ENCODE results near the gene DSN1.

The DSN1 gene

DNA sequence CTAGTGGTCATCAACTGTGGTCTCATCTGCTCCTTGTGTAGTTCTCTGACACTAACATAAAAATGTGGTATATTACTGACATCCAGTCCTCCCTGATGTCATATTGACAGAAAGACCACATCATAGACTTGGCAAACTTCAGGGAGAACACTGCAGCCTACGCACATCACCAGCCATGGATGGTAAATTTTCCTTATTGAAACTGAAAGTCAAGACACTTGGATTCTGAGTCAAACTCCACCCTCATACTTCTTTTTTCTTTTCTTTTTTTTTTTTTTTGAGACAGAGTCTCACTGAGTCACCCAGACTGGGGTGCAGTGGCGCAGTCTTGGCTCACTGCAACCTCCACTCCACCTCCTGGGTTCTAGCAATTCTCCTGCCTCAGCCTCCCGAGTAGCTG lies 53.1 kb downstream of the DSN1 start:
- Histone ChIP-seq H3K4me3 (ENCODE audit: low read length) (no peak overlapping the region), H3K9me3 (ENCODE audit: control insufficient read depth, low read depth, low read length) (no peaks in the 10 kb centered on the region), H3K27me3 (ENCODE audit: control insufficient read depth, insufficient read depth, low read length) (no peaks in the 10 kb centered on the region), H3K27ac (ENCODE audit: low read length) (no peak overlapping the region), H3K4me1 (ENCODE audit: control insufficient read depth, low read depth, low read length) (no peaks in the 10 kb centered on the region), H3K36me3 (ENCODE audit: control insufficient read depth, low read depth, low read length) (no peaks in the 10 kb centered on the region), H3K9ac (ENCODE audit: low read length) (no peak overlapping the region)

DNA sequence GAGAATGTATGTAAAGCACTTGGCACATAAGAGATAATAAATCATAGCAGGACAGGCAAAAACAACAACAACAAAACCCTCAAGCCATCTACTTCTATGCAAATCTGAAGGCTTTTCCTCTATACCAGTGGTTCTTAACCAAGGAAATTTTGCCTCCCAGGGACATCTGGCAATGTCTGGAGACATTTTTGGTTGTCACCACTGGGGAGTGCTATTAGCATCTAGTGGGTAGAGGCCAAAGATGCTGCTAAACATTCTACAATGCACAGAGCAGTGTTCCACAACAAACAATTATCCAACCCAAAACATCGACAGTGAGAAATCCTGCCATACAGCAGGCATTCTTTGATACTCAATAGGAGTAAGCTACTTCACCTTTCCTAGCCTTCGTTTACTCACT lies 55.9 kb downstream of the DSN1 start:
- no peak overlapping the region for H3K27ac ChIP-seq (ENCODE audit: low read length)
- no peak overlapping the region for H3K9ac ChIP-seq (ENCODE audit: low read length)
- no peaks in the 10 kb centered on the region for H3K27me3 ChIP-seq (ENCODE audit: control insufficient read depth, insufficient read depth, low read length)

DNA sequence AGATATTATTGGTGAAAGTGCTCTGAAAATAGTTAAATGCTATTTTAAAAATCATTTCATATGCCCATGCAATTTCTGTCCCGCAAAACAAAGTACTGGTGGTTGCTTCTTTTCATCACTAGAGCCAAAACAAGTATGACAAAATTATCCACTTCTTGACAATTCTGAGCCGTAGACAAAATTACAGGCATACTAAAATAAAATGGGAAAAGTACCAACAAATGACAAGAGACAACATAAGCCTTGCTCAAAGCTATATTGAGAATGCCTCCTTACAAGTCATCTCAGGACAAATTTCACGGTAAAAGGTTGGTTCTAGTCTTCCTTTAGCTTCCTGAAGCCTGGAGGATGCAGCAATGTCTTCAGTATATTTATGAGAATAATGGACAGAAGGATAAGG lies 56.5 kb downstream of the DSN1 start:
- no peak overlapping the region for H3K27ac ChIP-seq (ENCODE audit: low read length)
- no peak overlapping the region for H3K4me3 ChIP-seq (ENCODE audit: low read length)
- H3K9me3 ChIP-seq (ENCODE audit: control insufficient read depth, low read depth, low read length), result no peaks in the 10 kb centered on the region
- no peak overlapping the region for H3K9ac ChIP-seq (ENCODE audit: low read length)
- no peaks in the 10 kb centered on the region for H3K4me1 ChIP-seq (ENCODE audit: control insufficient read depth, low read depth, low read length)
- no peaks in the 10 kb centered on the region for H3K27me3 ChIP-seq (ENCODE audit: control insufficient read depth, insufficient read depth, low read length)
- no peaks in the 10 kb centered on the region for H3K36me3 ChIP-seq (ENCODE audit: control insufficient read depth, low read depth, low read length)

More for the DNA sequence above, 55.9 kb downstream of the DSN1 start:
- no peak overlapping the region for H3K4me3 ChIP-seq (ENCODE audit: low read length)
- H3K4me1 ChIP-seq (ENCODE audit: control insufficient read depth, low read depth, low read length), result no peaks in the 10 kb centered on the region
- no peaks in the 10 kb centered on the region for H3K36me3 ChIP-seq (ENCODE audit: control insufficient read depth, low read depth, low read length)
- H3K9me3 ChIP-seq (ENCODE audit: control insufficient read depth, low read depth, low read length), result no peaks in the 10 kb centered on the region

DNA sequence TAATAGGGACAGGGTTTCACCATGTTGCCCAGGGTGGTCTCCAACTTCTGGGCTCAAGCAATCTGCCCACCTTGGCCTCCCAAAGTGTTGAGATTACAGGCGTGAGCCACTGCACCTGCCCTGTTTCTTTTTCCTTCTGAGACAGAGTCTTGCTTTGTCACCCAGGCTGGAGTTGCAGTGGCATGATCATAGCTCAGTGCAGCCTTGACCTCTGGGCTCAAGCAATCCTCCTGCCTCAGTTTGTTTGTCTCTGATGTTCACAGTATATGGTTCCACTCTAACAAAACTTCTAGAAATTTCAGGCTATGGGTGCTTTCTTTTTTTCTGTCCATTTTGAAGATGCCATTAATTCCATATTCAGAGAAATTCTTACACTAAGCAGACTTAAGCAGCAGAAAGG lies 60.8 kb downstream of the DSN1 start:
- Histone ChIP-seq H3K4me3 (ENCODE audit: low read length) (no peak overlapping the region), H3K27ac (ENCODE audit: low read length) (no peak overlapping the region), H3K9me3 (ENCODE audit: control insufficient read depth, low read depth, low read length) (no peaks in the 10 kb centered on the region), H3K36me3 (ENCODE audit: control insufficient read depth, low read depth, low read length) (no peaks in the 10 kb centered on the region), H3K4me1 (ENCODE audit: control insufficient read depth, low read depth, low read length) (no peaks in the 10 kb centered on the region), H3K9ac (ENCODE audit: low read length) (no peak overlapping the region), H3K27me3 (ENCODE audit: control insufficient read depth, insufficient read depth, low read length) (no peaks in the 10 kb centered on the region)

DNA sequence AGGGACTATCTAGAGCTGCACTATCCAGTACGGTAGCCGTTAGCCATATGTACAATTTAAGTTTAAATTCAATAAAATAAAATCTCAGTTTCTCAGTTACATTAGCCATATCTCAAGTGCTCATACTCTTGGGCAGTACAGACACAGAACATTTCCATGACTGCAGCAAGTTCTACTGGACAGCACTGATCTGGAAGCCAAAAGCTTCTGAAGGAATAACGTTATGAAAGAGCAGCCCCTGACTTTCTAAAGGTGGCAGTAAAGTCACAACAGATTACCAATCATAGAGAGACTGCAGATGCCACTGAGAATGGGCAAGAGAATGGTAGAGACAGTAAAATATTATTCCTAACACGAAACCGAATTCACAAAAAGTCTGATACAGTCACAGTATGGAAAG lies 64.4 kb downstream of the DSN1 start:
- no peak overlapping the region for H3K9ac ChIP-seq (ENCODE audit: low read length)
- no peak overlapping the region for H3K27ac ChIP-seq (ENCODE audit: low read length)
- no peaks in the 10 kb centered on the region for H3K9me3 ChIP-seq (ENCODE audit: control insufficient read depth, low read depth, low read length)
- H3K4me3 ChIP-seq (ENCODE audit: low read length), result no peak overlapping the region
- H3K4me1 ChIP-seq (ENCODE audit: control insufficient read depth, low read depth, low read length), result no peaks in the 10 kb centered on the region
- no peaks in the 10 kb centered on the region for H3K36me3 ChIP-seq (ENCODE audit: control insufficient read depth, low read depth, low read length)
- no peaks in the 10 kb centered on the region for H3K27me3 ChIP-seq (ENCODE audit: control insufficient read depth, insufficient read depth, low read length)

DNA sequence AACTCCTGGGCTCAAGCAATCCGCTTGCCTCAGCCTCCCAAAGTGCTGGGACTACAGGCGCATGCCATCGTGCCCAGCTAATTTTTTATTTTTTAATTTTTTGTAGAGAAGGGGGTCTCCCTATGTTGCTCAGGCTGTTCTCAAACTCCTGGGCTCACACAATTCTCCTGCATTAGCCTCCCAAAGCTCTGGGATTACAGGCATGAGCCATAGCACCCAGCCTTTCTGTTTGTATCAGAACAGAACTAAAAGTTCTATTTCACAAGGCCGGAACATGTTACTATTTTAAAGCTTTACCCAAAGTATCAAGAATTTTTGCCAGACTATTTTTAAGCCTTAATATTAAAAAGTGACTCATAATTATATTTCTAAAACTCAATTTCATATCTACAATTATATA lies 70.0 kb downstream of the DSN1 start:
- Histone ChIP-seq H3K36me3 (ENCODE audit: control insufficient read depth, low read depth, low read length) (no peaks in the 10 kb centered on the region), H3K27me3 (ENCODE audit: control insufficient read depth, insufficient read depth, low read length) (no peaks in the 10 kb centered on the region), H3K4me3 (ENCODE audit: low read length) (no peak overlapping the region), H3K9ac (ENCODE audit: low read length) (no peak overlapping the region), H3K4me1 (ENCODE audit: control insufficient read depth, low read depth, low read length) (peaks cover 6% of the 10 kb centered on the region), H3K27ac (ENCODE audit: low read length) (no peak overlapping the region), H3K9me3 (ENCODE audit: control insufficient read depth, low read depth, low read length) (no peaks in the 10 kb centered on the region)
